SK-N-SH treated with all-trans-retinoic acid at 6 μM for 48 hours (cell line): Measurements from ENCODE around the gene TBCK.

Experiments
- ATAC-seq: fragments of 200-7000 bp; cut with Tn5 transposase; 3 replicates; pipeline ENCODE4 v1.9.1; 2020; ENCODE audit warnings: mild to moderate bottlenecking, moderate library complexity
- BACH2 ChIP-seq: fragments of 250-450 bp; sonication (Bioruptor Pico); IDR thresholded peaks from 2 replicates; pipeline ENCODE4 v1.9.0; 2021; ENCODE audit warnings: mild to moderate bottlenecking, borderline replicate concordance
- CSDC2 ChIP-seq: fragments of 250-450 bp; sonication (Bioruptor Pico); IDR thresholded peaks from 2 replicates; pipeline ENCODE4 v1.5.0; 2020; ENCODE audit warnings: mild to moderate bottlenecking, moderate library complexity
- CSRNP3 ChIP-seq: fragments of 250-450 bp; sonication (Bioruptor Pico); IDR thresholded peaks from 2 replicates; pipeline ENCODE4 v1.5.1; 2021; ENCODE audit warnings: mild to moderate bottlenecking, moderate library complexity
- ESRRG ChIP-seq: fragments of 250-450 bp; sonication (Bioruptor Pico); IDR thresholded peaks from 2 replicates; pipeline ENCODE4 v1.6.1; 2021; ENCODE audit warnings: mild to moderate bottlenecking
- GLIS3 ChIP-seq: fragments of 250-450 bp; sonication (Bioruptor Pico); IDR thresholded peaks from 2 replicates; pipeline ENCODE4 v1.5.0; 2020; ENCODE audit warnings: mild to moderate bottlenecking, moderate library complexity
- ISL1 ChIP-seq: fragments of 250-450 bp; sonication (Bioruptor Pico); IDR thresholded peaks from 2 replicates; pipeline ENCODE4 v2.1.2; 2022; ENCODE audit warnings: mild to moderate bottlenecking, moderate library complexity
- OSR1 ChIP-seq: fragments of 250-450 bp; sonication (Bioruptor Pico); IDR thresholded peaks from 2 replicates; pipeline ENCODE4 v1.8.0; 2022; ENCODE audit warnings: moderate library complexity, mild to moderate bottlenecking, inconsistent platforms
- PATZ1 ChIP-seq: fragments of 250-450 bp; sonication (Bioruptor Pico); IDR thresholded peaks from 2 replicates; pipeline ENCODE4 v1.8.0; 2020; ENCODE audit warnings: mild to moderate bottlenecking, moderate library complexity, borderline replicate concordance
- POU6F1 ChIP-seq: fragments of 250-450 bp; sonication (Bioruptor Pico); IDR thresholded peaks from 2 replicates; pipeline ENCODE4 v1.8.0; 2021; ENCODE audit warnings: low read depth, mild to moderate bottlenecking, moderate library complexity, borderline replicate concordance
- PPARA ChIP-seq: fragments of 250-450 bp; sonication (Bioruptor Pico); IDR thresholded peaks from 2 replicates; pipeline ENCODE4 v1.5.0; 2020; ENCODE audit warnings: mild to moderate bottlenecking, borderline replicate concordance
- RARB ChIP-seq: fragments of 250-450 bp; sonication (Bioruptor Pico); IDR thresholded peaks from 2 replicates; pipeline ENCODE4 v1.8.0; 2021; ENCODE audit warnings: mild to moderate bottlenecking, moderate library complexity
- TCF4 ChIP-seq: fragments of 250-450 bp; sonication (Bioruptor Pico); IDR thresholded peaks from 2 replicates; pipeline ENCODE4 v1.8.0; 2021; ENCODE audit warnings: mild to moderate bottlenecking, moderate library complexity, borderline replicate concordance
- TOX ChIP-seq: fragments of 250-450 bp; sonication (Bioruptor Pico); IDR thresholded peaks from 2 replicates; pipeline ENCODE4 v1.8.0; 2021; ENCODE audit warnings: mild to moderate bottlenecking, moderate library complexity, borderline replicate concordance
- TSHZ2 ChIP-seq: fragments of 250-450 bp; sonication (Bioruptor Pico); IDR thresholded peaks from 2 replicates; pipeline ENCODE4 v1.5.0; 2020; ENCODE audit warnings: mild to moderate bottlenecking, moderate library complexity
- ZC3H10 ChIP-seq: fragments of 250-450 bp; sonication (Bioruptor Pico); IDR thresholded peaks from 2 replicates; pipeline ENCODE4 v1.5.1; 2021; ENCODE audit warnings: mild to moderate bottlenecking, moderate library complexity
- ZFP3 ChIP-seq: fragments of 250-450 bp; sonication (Bioruptor Pico); IDR thresholded peaks from 2 replicates; pipeline ENCODE4 v1.5.0; 2020; ENCODE audit warnings: mild to moderate bottlenecking, moderate library complexity
- ZFP30 ChIP-seq: fragments of 450-650 bp; formaldehyde crosslinking; IDR thresholded peaks from 2 replicates; pipeline ENCODE4 v1.5.0; 2022; ENCODE audit warnings: mild to moderate bottlenecking, moderate library complexity
- ZNF565 ChIP-seq: fragments of 450-650 bp; formaldehyde crosslinking; conservative IDR thresholded peaks from 2 replicates; pipeline ENCODE4 v1.5.0; 2020; ENCODE audit warnings: low read depth, mild to moderate bottlenecking, moderate library complexity
- ZNF70 ChIP-seq: fragments of 450-650 bp; formaldehyde crosslinking; IDR thresholded peaks from 2 replicates; pipeline ENCODE4 v1.5.0; 2020; ENCODE audit warnings: mild to moderate bottlenecking, moderate library complexity

Gene TBCK

GRCh38 chr4:106056914-106057313 lies 259.1 kb downstream of the TBCK start:
- no peak for ATAC-seq
- TF ChIP-seq CSDC2 (no peak), TSHZ2 (CRISPR knock-in tag) (no peak), ZFP3 (CRISPR knock-in tag) (no peak), ISL1 (no peak), POU6F1 (CRISPR knock-in tag) (no peak), PATZ1 (CRISPR knock-in tag) (no peak), ESRRG (CRISPR knock-in tag) (no peak), ZFP30 (CRISPR knock-in tag) (no peak), RARB (CRISPR knock-in tag) (no peak), PPARA (no peak), BACH2 (CRISPR knock-in tag) (no peak), OSR1 (no peak)
- TF ChIP-seq, all 23 proteins: peak for 0

- no peak for ATAC-seq
- TF ChIP-seq CSRNP3 (CRISPR knock-in tag) = no peak
- peak; percentile 63 for TF ChIP-seq ISL1
Measured at GRCh38 chr4:106051514-106051913, 264.5 kb downstream of the TBCK start.

GRCh38 chr4:106049490-106049889 lies 266.5 kb downstream of the TBCK start:
- ATAC-seq = peak; percentile 34
- TF ChIP-seq GLIS3 (CRISPR knock-in tag) (no peak), TSHZ2 (CRISPR knock-in tag) (no peak), RARB (CRISPR knock-in tag) (no peak), ZNF70 (CRISPR knock-in tag) (no peak), ZC3H10 (CRISPR knock-in tag) (no peak), ZFP3 (CRISPR knock-in tag) (no peak), POU6F1 (CRISPR knock-in tag) (no peak), TCF4 (no peak), BACH2 (CRISPR knock-in tag) (no peak), CSRNP3 (CRISPR knock-in tag) (no peak), TOX (CRISPR knock-in tag) (no peak), ZNF565 (CRISPR knock-in tag) (no peak), ESRRG (CRISPR knock-in tag) (no peak)
